Activated CD4-positive, alpha-beta T cell treated with anti-CD3 and anti-CD28 coated beads, Interleukin-2, amount 10 ng/mL, durations not matched to agents 24 days and 14 days (primary cell): Measurements from ENCODE around the gene DHRS12. TPM values are rescaled to one million over a fixed set of nuclear protein-coding genes. Genes with fewer than 3 reads are reported as not detected.
A peak's percentile ranks its signal among the peaks of the same experiment; 100 is the strongest.

Source experiments
- DNase-seq: peaks from one replicate; pipeline ENCODE4 v3.0.0; 2022
- H3K27ac Mint-ChIP-seq: one replicate; pipeline ENCODE4 v1.8.0; 2022; ENCODE audit warnings: mild to moderate bottlenecking, mixed read lengths
- H3K27me3 Mint-ChIP-seq: one replicate; pipeline ENCODE4 v1.8.0; 2022; ENCODE audit warnings: mixed read lengths
- H3K36me3 Mint-ChIP-seq: one replicate; pipeline ENCODE4 v1.8.0; 2022; ENCODE audit warnings: low read depth, mild to moderate bottlenecking, mixed read lengths
- H3K4me1 Mint-ChIP-seq: one replicate; pipeline ENCODE4 v1.8.0; 2021; ENCODE audit warnings: mixed read lengths
- H3K4me3 Mint-ChIP-seq: one replicate; pipeline ENCODE4 v1.8.0; 2022; ENCODE audit warnings: mild to moderate bottlenecking, moderate library complexity, mixed read lengths
- H3K9me3 Mint-ChIP-seq: one replicate; pipeline ENCODE4 v1.8.0; 2021; ENCODE audit warnings: mixed read lengths
- intact Hi-C: fragments of 100-400 bp; cut with micrococcal nuclease; formaldehyde crosslinking; loops from one replicate; pipeline ENCODE4 v1.15.1; 2023
- total RNA-seq: library from RNA; stranded (reverse); gene quantifications from 2 replicates; pipeline ENCODE4 v1.2.3, GENCODE V29; 2022

Gene DHRS12
- total RNA-seq, 1 donor from 2014 or later = 3.9 TPM

DNA sequence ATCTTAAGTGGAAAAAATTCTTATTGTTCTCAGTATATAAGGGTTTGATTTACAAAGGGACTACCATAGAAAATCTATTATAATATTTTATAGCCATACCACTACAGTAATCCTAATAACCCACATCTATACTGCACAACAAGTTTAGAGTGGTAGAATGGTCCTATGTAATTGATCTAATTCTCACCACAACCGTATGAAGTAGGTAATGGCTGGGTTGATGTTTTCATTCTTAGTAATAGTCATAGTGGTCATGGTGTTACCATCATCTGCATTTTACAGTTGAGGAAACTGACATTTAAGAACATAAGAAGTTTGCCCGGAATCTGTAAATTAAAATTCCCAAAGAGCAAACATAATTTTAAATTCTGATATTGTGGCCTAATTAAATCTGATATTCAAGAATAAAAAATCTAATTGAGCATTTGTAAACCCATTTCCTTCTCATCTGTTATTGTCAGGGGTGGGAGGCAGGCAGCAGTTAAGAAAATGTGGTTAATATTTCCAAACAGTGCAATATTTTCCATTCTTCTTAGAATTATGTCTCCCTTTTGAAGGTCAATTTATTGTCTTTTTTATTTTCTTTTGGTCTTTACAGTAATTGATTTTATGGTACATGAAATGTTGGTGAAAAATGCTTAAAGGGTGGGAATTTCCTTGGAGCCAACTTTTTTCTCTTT is 65.6 kb downstream of the DHRS12 start:
- Mint-ChIP-seq H3K27me3 (no peaks in the 10 kb centered on the region), H3K27ac (peak overlapping the region; percentile 77), H3K36me3 (peaks cover 26% of the 10 kb centered on the region), H3K4me1 (peaks cover 27% of the 10 kb centered on the region), H3K9me3 (peaks cover 3% of the 10 kb centered on the region), H3K4me3 (peak overlapping the region; percentile 27)
- intact Hi-C loops = loop anchor here (1.0 to 5.0 kb wide), 2 partner anchors 8 to 286 kb away; partner anchors contain the start of gene INTS6
- no peak for DNase-seq

DNA sequence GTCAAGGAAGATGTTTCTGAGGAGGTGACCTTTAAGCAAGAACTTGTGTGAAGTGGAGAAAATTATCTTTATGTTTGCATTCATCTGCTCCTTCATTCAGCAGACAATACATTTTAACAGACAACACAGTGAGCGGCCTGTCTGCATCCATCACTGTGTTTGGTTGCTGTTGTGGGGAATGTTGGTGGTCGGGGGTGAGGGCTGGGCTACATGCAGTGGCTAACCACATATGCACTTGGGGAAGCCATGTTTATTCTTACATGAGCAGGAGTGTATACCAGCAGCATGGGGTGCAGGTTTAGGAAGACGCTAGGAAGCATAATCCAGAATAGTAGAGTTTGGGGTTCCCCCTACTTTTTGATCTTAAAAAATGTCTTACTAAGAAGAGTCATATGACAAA is 66.4 kb downstream of the DHRS12 start:
- Mint-ChIP-seq H3K27ac (peak overlapping the region; percentile 86), H3K9me3 (peaks cover 3% of the 10 kb centered on the region), H3K4me3 (peak overlapping the region; percentile 41), H3K27me3 (no peaks in the 10 kb centered on the region), H3K36me3 (peaks cover 28% of the 10 kb centered on the region), H3K4me1 (peaks cover 29% of the 10 kb centered on the region)
- intact Hi-C loops = loop anchor here (1.0 to 5.0 kb wide), 2 partner anchors 7 to 285 kb away; partner anchors contain the start of gene INTS6
- peak; percentile 65 for DNase-seq

DNA sequence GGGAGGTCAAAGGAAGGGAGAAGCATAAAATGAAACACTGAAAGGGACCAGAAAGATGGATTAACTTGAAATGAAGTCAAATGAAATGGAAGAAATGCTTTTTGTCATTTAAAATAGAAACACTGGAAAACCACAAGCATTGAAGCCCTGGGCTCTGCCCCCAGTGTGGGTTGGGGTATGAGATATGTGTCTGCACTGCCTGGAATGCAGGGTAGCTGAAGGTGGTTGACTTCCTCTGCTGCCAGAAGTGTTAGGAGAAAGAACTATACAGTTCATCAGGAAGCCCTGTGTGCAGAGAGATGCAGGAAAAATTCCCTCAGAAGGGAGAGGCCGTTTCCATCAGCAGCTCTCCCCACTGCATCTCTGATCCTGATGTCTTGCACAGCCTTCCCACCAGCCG is 69.2 kb downstream of the DHRS12 start:
- H3K4me3 Mint-ChIP-seq = no peak overlapping the region
- intact Hi-C loops = loop anchor here (5.0 kb wide), 1 partner anchor 282 kb away; the partner anchor contains the start of gene INTS6
- H3K27ac Mint-ChIP-seq = no peak overlapping the region
- H3K27me3 Mint-ChIP-seq = no peaks in the 10 kb centered on the region
- H3K4me1 Mint-ChIP-seq = peaks cover 23% of the 10 kb centered on the region
- peaks cover 24% of the 10 kb centered on the region for H3K36me3 Mint-ChIP-seq
- DNase-seq = peak; percentile 52
- H3K9me3 Mint-ChIP-seq = peaks cover 3% of the 10 kb centered on the region

DNA sequence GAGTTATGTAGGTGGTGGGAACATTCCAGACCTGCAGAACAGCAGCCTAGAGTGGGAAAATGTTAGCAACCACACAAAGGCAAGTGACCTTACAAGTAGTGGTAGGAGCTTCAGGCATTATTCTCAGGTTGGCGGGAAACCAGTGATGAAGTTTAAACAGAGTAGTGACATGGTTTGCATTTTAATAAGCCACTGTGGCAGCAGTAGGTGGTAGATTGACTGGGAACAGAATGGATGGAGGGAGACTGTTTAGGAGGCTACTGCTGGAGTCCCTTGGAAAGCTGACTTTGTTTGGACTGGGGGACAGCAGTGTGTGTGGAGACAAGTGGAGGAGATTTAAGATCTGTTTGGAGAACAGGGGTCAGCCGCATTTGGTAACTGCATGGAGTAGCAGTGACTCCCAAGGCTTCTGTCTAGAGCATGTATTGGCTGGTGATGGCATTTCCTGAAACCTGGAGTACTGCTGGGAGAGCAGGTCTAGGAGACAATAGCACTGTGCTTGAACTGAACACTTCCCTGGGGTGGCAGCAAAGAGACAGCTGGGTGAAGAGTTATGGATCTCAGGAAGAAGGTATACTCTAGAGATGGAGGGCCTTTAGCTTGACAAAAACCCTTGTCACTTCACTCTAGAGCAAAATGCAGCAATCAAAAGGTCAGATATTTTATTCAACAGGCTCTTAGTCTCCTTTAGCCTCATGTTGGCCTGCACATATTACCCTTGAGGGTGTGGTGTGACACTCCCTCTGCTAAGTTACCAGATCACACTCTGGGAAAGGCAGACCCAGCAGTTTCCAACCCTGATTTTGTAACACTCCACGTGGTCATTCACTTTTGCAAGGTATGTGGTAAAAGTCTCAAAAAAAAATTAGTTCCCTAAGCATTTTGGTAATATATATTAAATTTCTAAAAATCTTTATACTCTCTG is 70.3 kb downstream of the DHRS12 start:
- no peak overlapping the region for H3K4me3 Mint-ChIP-seq
- peaks cover 19% of the 10 kb centered on the region for H3K36me3 Mint-ChIP-seq
- peaks cover 3% of the 10 kb centered on the region for H3K9me3 Mint-ChIP-seq
- no peaks in the 10 kb centered on the region for H3K27me3 Mint-ChIP-seq
- DNase-seq = peak; percentile 40
- intact Hi-C loops = no loop called here
- H3K27ac Mint-ChIP-seq = no peak overlapping the region
- peaks cover 17% of the 10 kb centered on the region for H3K4me1 Mint-ChIP-seq

DNA sequence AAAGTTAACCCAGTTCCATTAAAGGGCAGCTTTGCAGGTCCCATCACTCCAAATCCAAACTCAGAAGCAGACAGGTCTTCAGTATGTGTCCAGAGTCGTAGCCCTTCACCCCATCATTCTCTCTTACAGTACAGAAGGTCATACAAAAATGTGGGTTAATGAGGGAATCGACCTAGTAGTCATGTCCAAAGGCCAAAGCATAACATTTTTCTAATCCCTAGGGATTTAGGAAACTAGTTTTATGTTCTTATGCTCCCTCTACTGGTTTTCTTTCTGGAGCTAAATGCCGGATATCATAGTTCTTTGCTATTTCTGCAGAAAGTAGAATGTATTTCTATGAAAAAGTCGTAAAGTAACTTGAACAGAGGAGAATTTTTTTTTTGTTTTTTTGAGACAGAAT is 72.2 kb downstream of the DHRS12 start:
- intact Hi-C loops = loop anchor here (2.0 kb wide), 3 partner anchors 33 to 147 kb away; partner anchors contain the start of gene WDFY2
- peak overlapping the region; percentile 39 for H3K27ac Mint-ChIP-seq
- H3K4me3 Mint-ChIP-seq = no peak overlapping the region
- H3K4me1 Mint-ChIP-seq = peaks cover 12% of the 10 kb centered on the region
- DNase-seq = no peak
- H3K9me3 Mint-ChIP-seq = no peaks in the 10 kb centered on the region
- peaks cover 22% of the 10 kb centered on the region for H3K36me3 Mint-ChIP-seq
- no peaks in the 10 kb centered on the region for H3K27me3 Mint-ChIP-seq

DNA sequence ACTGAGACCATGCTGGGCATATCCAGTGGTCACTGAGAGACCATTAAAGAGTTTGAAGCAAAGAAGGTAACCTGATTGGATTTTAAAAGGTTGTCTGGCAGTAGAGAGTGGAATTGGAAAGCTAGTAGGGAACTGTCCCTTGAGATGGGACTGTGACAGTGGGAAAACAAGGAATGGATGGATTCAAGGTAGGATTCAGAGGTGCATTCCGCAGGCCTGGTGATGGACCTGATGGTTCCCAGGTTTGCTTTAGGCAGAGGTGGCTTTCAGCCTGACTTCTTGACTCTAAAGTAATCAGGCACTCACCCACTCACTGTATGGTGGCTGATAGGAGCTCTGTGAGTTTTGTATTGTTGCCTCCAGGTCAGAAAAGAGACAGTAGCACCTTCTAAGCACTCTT is 73.0 kb downstream of the DHRS12 start:
- H3K9me3 Mint-ChIP-seq = no peaks in the 10 kb centered on the region
- H3K36me3 Mint-ChIP-seq = peaks cover 21% of the 10 kb centered on the region
- intact Hi-C loops = loop anchor here (1.0 to 2.0 kb wide), 4 partner anchors 7 to 146 kb away; partner anchors contain the start of gene WDFY2
- no peaks in the 10 kb centered on the region for H3K27me3 Mint-ChIP-seq
- peak; percentile 48 for DNase-seq
- H3K4me1 Mint-ChIP-seq = peaks cover 12% of the 10 kb centered on the region
- no peak overlapping the region for H3K4me3 Mint-ChIP-seq
- H3K27ac Mint-ChIP-seq = no peak overlapping the region

DNA sequence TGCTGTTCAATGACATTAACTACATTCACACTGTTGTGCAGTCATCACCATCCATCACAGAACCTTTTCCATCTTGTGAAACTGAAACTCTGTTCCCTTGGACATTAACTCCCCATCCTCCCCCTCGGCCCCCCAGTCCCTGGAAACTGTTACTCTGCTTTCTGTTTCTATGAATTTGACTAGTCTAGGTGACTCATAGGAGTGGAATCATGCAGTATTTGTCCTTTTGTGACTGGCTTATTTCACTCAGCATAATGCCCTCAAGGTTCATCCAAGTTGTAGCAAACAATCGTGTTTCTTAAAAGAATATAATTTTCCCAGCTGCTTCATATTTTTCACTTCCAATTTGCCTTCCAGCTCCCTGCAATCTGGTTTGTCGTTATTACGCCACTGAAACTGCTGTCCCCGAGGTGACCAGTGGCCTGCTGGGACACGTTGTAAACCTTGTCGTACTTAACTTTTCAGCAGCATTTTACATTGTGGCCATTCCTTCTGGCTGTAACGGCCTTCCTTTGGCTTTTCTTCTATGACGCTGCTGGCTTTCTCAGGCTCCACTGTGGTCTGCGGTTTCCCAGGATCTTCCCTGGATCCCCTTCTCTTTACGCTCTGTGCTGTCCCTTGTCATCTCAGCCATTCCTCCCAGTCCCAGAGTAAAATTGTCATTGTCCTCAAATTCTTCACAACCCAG is 74.0 kb downstream of the DHRS12 start:
- intact Hi-C loops = loop anchor here (1.0 to 2.0 kb wide), 4 partner anchors 8 to 145 kb away; partner anchors contain the start of gene WDFY2
- peak; percentile 74 for DNase-seq
- H3K36me3 Mint-ChIP-seq = peaks cover 14% of the 10 kb centered on the region

DNA sequence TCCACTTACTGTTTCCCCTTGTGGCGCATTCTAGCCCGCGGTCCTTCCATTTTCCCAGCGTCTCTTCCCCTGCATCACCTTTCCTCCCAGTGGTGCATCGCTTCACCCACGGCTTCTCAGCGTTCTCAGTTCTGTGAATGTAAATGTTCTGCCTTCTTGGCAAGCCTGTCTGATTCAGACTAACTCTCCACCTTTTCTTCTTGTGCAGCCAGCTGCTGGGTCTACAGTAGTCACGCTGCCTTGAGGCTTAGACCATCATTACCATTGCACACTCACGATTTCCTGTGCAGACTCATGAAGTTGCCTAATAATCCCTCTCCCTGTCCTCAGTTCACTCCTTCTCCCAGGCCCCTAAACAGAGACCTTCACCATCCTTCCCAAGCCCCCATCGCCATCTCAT is 75.0 kb downstream of the DHRS12 start:
- no peak overlapping the region for H3K27ac Mint-ChIP-seq
- H3K36me3 Mint-ChIP-seq = peaks cover 14% of the 10 kb centered on the region
- intact Hi-C loops = no loop called here
- no peak for DNase-seq
- peaks cover 11% of the 10 kb centered on the region for H3K4me1 Mint-ChIP-seq
- no peak overlapping the region for H3K4me3 Mint-ChIP-seq
- H3K27me3 Mint-ChIP-seq = no peaks in the 10 kb centered on the region
- no peaks in the 10 kb centered on the region for H3K9me3 Mint-ChIP-seq

More for the DNA sequence above, 74.0 kb downstream of the DHRS12 start:
- Mint-ChIP-seq H3K4me1 (peaks cover 11% of the 10 kb centered on the region), H3K4me3 (no peak overlapping the region), H3K9me3 (no peaks in the 10 kb centered on the region), H3K27me3 (no peaks in the 10 kb centered on the region), H3K27ac (no peak overlapping the region)

DNA sequence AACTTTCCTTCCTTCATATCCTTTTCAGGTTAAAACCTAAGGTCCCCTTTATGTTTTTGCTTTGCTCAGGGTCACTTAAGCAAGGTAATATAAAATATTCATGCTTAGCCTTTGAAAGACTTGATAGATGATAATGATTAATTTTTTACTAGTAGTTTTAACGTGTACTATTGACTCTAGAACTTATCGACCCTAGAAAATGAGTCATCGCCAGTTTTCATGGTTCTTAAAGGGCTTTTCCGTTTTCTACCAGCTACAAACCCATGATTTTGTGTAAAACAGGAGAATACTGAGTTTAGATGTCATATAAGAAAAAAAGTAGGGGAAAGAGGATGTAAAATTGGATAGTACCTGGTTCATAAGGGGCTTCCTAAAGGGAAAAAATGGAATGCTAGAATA is 75.7 kb downstream of the DHRS12 start:
- intact Hi-C loops = no loop called here
- no peak overlapping the region for H3K27ac Mint-ChIP-seq
- no peaks in the 10 kb centered on the region for H3K9me3 Mint-ChIP-seq
- H3K36me3 Mint-ChIP-seq = peaks cover 14% of the 10 kb centered on the region
- H3K4me3 Mint-ChIP-seq = no peak overlapping the region
- peaks cover 6% of the 10 kb centered on the region for H3K4me1 Mint-ChIP-seq
- no peaks in the 10 kb centered on the region for H3K27me3 Mint-ChIP-seq
- no peak for DNase-seq

DNA sequence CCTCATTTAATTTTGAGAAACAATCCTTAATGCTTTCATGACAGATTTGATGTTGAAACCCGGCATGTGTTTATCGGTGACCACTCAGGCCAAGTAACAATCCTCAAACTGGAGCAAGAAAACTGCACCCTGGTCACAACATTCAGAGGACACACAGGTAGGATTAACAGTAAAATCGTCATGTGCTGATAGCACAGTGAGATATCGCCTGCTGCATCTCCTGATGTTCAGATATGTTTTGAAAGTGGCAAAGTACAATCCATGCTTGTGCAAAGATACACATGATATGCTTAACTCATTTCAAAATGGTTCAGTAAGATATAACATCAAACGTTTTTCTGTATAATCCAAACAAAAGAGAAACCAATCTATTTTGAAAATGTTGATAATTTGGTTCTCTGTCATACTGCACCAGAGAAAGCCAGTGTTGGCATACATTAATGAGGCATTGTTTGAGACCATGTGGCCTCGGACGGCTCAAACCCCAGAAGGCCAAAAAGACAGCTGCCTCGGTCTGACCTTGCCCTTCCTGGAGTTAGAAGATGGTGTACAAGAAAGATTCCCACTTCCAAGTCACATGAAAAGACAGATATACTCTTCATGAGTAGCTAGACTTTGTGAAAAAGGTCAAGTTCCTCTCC is 76.2 kb downstream of the DHRS12 start:
- peaks cover 14% of the 10 kb centered on the region for H3K36me3 Mint-ChIP-seq
- no peak overlapping the region for H3K27ac Mint-ChIP-seq
- DNase-seq = no peak
- no peaks in the 10 kb centered on the region for H3K9me3 Mint-ChIP-seq
- intact Hi-C loops = no loop called here
- no peak overlapping the region for H3K4me3 Mint-ChIP-seq
- no peaks in the 10 kb centered on the region for H3K27me3 Mint-ChIP-seq
- H3K4me1 Mint-ChIP-seq = peaks cover 5% of the 10 kb centered on the region

DNA sequence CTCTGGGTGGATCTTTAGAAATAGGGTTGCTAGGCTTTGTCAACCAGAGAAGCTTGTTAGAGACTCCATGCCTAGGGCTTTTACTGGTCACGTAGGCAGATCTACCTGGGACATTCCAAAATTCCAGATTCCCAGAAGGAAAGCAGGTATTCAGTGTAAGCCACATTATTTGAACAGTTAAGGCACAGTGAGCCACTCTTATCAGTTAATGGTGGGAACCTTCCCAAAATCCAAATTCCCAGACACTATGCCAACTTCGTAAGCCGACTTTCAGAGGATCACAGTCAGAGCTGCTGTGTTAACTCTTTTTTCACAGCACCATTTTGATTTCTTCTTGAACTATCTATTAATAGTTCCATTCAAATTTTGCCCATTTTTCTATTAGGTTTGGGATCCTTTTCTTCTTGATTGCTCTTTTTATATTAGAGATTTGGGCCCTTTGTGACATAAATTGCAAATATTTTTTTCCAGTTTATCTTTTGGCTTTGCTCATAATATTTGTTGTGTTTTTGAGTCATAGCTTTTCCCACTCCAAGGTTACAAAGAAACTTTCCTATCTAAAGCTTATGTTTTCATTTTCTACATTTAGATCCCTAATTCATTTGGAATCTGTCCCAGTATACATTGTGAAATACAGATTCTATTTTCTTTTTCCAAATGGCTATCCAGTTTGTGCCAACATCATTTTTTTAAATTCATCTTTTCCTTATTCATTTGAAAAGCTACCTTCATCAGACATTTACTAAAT is 77.3 kb downstream of the DHRS12 start:
- Mint-ChIP-seq H3K9me3 (no peaks in the 10 kb centered on the region), H3K4me3 (no peak overlapping the region), H3K4me1 (peaks cover 5% of the 10 kb centered on the region), H3K27ac (no peak overlapping the region), H3K36me3 (peaks cover 10% of the 10 kb centered on the region), H3K27me3 (no peaks in the 10 kb centered on the region)
- intact Hi-C loops = no loop called here
- no peak for DNase-seq

DNA sequence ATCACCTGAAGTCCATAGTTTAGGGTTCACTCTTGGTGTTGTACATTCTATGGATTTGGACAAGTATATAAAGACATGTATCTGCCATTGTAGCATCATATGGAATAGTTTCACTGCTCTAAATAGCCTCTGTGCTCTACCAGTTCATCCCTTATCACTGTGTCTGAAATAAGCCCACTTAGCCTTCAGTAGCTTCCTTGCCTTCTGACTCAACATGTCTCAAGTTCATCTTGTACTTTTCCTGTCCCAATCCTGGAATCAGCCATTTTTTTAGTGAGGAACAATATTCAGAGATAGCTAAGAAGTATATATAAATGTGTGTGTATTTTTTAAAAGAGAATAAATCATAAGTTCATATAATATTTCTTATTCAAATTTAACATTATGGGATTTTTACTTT is 79.2 kb downstream of the DHRS12 start:
- intact Hi-C loops = no loop called here
- DNase-seq = no peak
- peaks cover 3% of the 10 kb centered on the region for H3K4me1 Mint-ChIP-seq
- no peaks in the 10 kb centered on the region for H3K9me3 Mint-ChIP-seq
- no peaks in the 10 kb centered on the region for H3K27me3 Mint-ChIP-seq
- H3K27ac Mint-ChIP-seq = no peak overlapping the region
- H3K36me3 Mint-ChIP-seq = peaks cover 8% of the 10 kb centered on the region
- H3K4me3 Mint-ChIP-seq = no peak overlapping the region

DNA sequence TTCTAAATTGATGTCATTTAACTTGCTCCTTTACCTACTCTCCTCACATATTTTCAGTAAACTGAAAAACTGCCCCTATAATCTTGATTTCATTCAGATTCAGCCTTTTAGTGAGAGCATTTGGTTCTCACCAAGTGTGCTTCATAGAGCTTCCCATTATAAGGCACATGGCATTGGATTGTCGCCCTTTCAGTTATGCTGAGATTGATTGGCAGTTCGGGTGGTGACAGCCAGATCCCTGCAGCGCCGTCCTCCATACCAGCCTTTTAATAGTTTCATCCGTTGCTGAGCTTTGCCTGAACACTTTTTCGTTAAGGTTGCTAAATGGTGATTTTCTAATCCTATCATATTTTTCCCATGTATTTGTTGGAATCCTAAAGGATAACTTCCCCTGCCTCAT is 80.4 kb downstream of the DHRS12 start:
- intact Hi-C loops = no loop called here
- no peak for DNase-seq
- H3K27ac Mint-ChIP-seq = no peak overlapping the region
- no peak overlapping the region for H3K4me3 Mint-ChIP-seq
- peaks cover 3% of the 10 kb centered on the region for H3K4me1 Mint-ChIP-seq
- H3K27me3 Mint-ChIP-seq = no peaks in the 10 kb centered on the region
- H3K9me3 Mint-ChIP-seq = no peaks in the 10 kb centered on the region
- peaks cover 8% of the 10 kb centered on the region for H3K36me3 Mint-ChIP-seq
